ENCODE results near the gene UBA52.

DNA sequence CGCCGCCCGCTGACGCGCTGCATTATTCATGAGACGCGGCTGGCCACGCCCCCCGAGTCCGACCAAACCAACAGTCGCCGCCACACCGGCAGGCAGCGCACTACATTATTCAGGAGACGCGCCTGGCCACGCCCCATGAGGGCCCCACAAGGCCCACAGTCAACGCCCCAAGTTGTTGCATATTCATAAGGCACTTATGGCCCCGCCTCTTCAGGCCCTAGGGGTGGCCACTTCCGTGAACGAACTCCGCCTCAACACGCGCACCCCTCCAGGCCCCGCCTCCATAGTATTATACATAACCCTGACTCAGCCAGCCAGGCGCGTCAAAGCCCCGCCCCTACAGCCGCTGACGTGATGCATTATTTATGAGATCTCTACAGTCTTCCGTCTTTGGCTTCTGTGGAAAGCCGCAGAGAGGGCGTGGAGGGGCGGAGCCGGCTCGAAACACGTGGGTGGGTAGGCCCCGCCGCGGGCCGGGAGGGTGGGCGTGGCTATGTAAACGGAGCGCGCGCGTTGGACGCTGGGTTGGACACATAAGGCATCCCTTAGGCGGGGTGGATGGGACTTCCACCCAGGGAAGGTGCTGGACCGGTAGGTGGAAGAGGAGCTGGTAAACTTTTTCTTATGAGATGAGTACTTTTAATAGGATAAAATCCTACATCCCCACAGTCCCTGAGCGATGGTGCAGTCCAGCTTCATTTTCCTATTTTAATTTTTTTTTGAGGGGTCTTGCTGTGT lies 49.4 kb upstream of the UBA52 start:
- TF ChIP-seq, protein P1, sequence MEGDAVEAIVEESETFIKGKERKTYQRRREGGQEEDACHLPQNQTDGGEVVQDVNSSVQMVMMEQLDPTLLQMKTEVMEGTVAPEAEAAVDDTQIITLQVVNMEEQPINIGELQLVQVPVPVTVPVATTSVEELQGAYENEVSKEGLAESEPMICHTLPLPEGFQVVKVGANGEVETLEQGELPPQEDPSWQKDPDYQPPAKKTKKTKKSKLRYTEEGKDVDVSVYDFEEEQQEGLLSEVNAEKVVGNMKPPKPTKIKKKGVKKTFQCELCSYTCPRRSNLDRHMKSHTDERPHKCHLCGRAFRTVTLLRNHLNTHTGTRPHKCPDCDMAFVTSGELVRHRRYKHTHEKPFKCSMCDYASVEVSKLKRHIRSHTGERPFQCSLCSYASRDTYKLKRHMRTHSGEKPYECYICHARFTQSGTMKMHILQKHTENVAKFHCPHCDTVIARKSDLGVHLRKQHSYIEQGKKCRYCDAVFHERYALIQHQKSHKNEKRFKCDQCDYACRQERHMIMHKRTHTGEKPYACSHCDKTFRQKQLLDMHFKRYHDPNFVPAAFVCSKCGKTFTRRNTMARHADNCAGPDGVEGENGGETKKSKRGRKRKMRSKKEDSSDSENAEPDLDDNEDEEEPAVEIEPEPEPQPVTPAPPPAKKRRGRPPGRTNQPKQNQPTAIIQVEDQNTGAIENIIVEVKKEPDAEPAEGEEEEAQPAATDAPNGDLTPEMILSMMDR (IDR thresholded peaks at IDR 0.05): no peak
- no peak for TF ChIP-seq ESRRA (CRISPR knock-in tag; IDR thresholded peaks at IDR 0.05; ENCODE audit: borderline replicate concordance)
- TF ChIP-seq, protein P2, sequence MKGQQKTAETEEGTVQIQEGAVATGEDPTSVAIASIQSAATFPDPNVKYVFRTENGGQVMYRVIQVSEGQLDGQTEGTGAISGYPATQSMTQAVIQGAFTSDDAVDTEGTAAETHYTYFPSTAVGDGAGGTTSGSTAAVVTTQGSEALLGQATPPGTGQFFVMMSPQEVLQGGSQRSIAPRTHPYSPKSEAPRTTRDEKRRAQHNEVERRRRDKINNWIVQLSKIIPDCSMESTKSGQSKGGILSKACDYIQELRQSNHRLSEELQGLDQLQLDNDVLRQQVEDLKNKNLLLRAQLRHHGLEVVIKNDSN (CRISPR knock-in tag; IDR thresholded peaks at IDR 0.05): peak; percentile 72; the same call in 1 of the 2 replicates
- TF ChIP-seq JAZF1 (CRISPR knock-in tag; IDR thresholded peaks at IDR 0.05): no peak
- TF ChIP-seq NFYB (CRISPR knock-in tag; conservative IDR thresholded peaks at IDR 0.05; ENCODE audit: low read depth): no peak
- TF ChIP-seq IRF2 (CRISPR knock-in tag; IDR thresholded peaks at IDR 0.05; ENCODE audit: borderline replicate concordance, low read depth): no peak
- TF ChIP-seq, protein P3, sequence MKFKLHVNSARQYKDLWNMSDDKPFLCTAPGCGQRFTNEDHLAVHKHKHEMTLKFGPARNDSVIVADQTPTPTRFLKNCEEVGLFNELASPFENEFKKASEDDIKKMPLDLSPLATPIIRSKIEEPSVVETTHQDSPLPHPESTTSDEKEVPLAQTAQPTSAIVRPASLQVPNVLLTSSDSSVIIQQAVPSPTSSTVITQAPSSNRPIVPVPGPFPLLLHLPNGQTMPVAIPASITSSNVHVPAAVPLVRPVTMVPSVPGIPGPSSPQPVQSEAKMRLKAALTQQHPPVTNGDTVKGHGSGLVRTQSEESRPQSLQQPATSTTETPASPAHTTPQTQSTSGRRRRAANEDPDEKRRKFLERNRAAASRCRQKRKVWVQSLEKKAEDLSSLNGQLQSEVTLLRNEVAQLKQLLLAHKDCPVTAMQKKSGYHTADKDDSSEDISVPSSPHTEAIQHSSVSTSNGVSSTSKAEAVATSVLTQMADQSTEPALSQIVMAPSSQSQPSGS (CRISPR knock-in tag; IDR thresholded peaks at IDR 0.05; ENCODE audit: borderline replicate concordance, low read depth): no peak
- TF ChIP-seq JUN (CRISPR knock-in tag; IDR thresholded peaks at IDR 0.05): no peak

All from WTC11 (cell line).